HUDEP-2 (cell line): Measurements from ENCODE around the gene HFE.
"Not testable (repeated sequence)": the region's sequence is repeated elsewhere in the genome, so short reads cannot be mapped to it uniquely, and the experiment has no call there.

ENCODE experiments used
- DNase-seq, 76 experiments: peaks; one replicate each; lab custom pipeline; 2025; ENCODE audit not compliant: unreplicated experiment in 76 of 76; lab: John Stamatoyannopoulos, UW

Gene HFE

DNA sequence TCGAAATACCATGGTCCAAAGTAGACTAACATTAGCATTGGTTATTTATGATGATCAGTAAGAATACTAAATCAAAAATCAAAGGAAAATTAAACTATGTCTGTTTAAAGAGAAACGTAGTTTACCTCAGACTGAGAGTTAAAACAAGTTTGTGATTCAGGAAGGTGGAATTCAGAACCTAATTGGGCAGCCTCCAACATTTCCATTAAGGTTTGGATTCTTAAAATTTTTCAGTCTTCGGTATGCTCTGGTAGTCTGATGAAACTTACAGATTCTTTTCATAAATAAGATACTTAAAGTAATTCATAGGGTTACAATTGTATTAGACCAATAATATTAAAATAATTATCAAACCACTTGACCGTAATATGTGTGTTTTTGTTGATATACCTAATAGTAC, 18.6 kb downstream of the HFE start:
- no peak for DNase-seq

DNA sequence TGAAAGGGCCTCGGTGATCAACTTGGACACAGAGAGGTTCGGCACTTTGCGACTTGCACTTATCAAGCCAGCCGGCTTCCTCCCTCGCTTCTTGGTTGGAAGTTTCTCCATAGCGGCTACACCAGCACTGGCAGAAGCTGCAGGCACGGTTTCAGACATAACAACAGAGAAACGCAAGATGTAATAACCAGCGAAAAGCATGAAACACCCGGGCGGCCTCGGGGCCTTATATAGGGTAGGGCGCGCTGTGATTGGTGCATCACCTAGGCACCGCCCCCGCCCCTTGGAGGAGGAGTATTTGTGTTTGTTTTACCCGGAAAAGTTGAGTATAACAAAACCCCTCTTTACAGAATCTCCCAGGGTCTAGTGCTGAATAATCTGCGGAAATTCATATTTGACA, 20.7 kb downstream of the HFE start:
- DNase-seq, result no peak

GRCh38 chr6:26109772-26110171, 22.5 kb downstream of the HFE start:
- DNase-seq, result no peak

DNA sequence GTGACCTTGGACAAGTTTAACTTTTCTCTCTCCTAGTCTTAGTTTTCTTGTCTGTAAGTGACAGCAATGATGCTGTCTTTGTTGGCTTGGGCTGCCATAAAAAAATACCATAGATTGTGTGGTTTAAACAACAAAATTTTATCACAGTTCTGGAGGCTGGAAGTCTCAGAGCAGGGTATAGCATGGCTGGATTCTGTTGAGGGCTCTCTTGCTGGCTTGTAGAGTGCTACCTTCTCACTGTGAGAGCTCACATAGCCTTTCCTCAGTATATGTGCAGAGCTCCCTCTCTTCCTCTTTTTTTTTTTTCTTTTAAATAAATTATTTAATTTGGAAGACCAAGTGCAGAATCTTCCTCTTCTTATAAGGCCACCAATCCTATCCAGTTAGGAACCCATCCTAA, 26.3 kb downstream of the HFE start:
- no peak for DNase-seq

- DNase-seq, result no peak
Measured at GRCh38 chr6:26115226-26115625, 28.0 kb downstream of the HFE start.

DNA sequence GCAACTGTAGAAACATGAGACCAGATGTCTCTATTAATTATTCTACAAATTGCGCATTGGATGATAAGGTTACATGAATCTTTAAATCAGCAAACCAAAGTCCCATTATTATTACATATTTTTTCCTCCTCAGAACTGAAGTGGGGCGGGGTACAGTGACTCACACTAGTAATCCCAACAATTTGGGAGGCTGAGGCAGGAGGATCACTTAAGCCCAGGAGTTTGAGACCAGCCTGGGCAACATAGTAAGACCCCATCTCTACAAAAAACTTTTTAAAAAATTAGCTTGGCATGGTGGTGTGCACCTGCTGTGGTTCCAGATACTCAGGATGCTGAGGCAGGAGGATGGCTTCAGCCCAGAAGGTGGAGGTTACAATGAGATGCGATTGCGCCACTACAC, 29.0 kb downstream of the HFE start:
- DNase-seq, result no peak

DNA sequence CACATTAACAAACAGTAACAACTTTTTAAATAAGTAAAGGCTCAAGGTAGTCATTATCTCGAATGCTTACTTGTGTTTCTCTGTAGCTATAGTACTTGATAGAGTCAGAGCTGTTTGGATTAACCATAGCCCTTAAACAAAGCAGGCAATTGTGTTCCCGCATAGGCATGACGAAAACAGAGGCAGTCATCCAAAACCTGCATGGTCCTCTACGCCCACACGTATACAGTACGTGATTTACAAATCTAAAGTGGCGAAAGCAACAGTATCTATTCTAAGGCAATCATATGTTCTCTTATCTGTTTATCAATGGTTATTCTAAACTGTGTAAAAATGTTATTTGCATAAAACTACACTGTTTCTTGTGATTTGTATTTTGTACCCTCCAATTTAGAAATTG, 31.8 kb downstream of the HFE start:
- peak in 6 of 76 experiments; percentile 15 to 43 (median 30) for DNase-seq

GRCh38 chr6:26120115-26120514, 32.9 kb downstream of the HFE start:
- DNase-seq, result not testable (repeated sequence)

GRCh38 chr6:26120807-26121140, 33.5 kb downstream of the HFE start:
- DNase-seq, result no peak

DNA sequence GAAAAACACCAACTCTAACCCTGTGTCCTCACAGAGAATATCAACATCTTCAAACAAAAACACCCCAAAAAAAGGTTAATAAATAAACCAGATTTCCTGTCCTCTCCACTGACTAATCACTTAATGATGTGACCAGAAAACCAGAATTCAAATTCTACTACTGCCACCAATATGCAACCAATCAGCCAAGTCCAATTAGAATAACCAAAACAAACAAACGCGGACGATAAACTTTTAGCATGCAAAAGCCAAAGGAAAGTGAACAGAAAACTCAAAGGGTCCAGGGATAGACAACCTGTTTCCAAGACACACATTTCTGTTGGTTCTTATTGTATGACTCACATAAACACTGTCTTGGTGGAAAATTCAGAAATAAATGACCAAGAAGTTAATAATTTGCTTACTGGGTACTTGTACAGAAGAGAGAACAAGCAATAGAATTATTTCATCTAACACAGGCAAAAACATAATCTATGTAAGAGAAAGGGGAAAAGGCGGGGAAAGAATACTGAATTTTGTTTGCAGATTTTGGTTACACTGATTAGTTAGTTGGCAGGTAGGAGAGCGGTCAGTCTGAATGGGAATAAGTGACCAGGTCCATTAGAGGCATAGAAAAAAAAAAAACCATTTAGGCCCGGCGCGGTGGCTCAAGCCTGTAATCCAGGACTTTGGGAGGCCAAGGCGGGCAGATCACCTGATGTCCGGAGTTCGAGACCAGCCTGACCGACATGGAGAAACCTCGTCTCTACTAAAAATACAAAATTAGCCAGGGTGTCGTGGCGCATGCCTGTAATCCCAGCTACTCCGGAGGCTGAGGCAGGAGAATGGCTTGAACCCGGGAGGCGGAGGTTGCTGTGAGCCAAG, 34.1 kb downstream of the HFE start:
- no peak for DNase-seq

- DNase-seq, result peak in 24 of 76 experiments; percentile 12 to 72 (median 38)
Measured at GRCh38 chr6:26122005-26122388, 34.8 kb downstream of the HFE start.

DNA sequence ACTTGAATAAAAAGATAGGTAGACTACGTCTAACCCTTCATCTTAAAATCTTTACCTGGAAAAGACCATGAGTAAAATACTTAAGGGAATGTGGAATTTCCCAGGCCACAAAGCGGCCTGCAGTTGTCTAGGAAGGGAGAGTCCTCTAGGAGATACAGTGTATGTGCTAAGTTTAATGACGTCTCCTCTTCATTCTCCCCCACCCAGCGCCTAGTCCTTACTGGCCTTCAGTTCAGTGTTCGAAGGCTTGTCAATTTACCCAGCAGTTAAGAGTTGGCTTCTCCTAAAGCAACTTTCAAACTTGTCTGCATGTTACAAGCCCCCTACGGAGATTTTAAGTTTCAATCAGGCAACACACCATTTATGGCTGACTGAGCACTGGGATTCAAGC, 35.2 kb downstream of the HFE start:
- peak in 28 of 76 experiments; percentile 11 to 79 (median 58) for DNase-seq

- DNase-seq, result peak in 73 of 76 experiments; percentile 87 to 100 (median 97)
Measured at GRCh38 chr6:26122793-26123674, 35.8 kb downstream of the HFE start.

GRCh38 chr6:26123675-26123946, 36.4 kb downstream of the HFE start:
- peak in 34 of 76 experiments; percentile 78 to 98 (median 90) for DNase-seq

- peak in 74 of 76 experiments; percentile 56 to 100 (median 95) for DNase-seq
Measured at GRCh38 chr6:26123947-26124780, 36.9 kb downstream of the HFE start.

GRCh38 chr6:26124781-26125685, 37.8 kb downstream of the HFE start:
- DNase-seq, result peak in 37 of 76 experiments; percentile 15 to 78 (median 51)

DNA sequence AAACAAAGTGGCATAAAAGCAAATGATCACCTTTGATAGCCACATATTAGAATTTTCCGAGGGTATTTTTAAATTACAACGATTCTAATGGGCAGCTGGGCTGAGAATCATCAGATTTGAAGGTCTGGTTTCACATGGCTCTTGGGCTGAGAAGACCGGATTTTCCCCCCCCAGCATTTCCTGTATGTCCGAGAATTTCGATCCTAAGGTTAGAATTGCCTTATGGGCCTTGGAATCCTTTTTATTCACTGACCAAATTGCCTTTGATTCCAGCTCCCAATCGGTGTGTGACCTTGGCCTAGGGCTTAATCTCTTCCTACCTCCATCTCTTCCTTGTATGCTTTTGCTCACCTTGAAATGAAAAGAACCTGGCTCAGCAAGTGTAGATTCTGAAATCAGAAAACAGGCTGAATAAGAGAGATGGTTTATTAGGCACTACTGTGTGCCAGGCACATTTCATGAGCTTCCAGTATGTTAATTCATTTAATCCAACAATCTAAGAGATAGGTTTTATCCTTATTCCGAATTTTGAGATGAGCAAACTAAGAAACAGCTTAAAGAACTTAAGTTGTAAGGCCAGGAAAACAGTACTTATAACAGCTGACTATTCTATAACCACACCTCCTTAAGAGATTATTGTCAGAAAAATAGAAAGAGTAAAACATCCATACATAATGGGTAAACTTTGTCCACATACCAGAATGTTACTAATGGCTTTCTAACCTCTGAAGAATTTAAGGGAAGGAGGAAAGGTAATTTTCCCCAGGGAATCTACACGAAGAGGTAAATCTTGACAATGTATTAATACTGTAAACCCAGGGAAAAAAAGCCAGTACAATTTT, 39.4 kb downstream of the HFE start:
- DNase-seq, result peak in 1 of 76 experiments; percentile 15

- no peak for DNase-seq
Measured at GRCh38 chr6:26128013-26128771, 41.0 kb downstream of the HFE start.
